Neural progenitor cell (in vitro differentiated cells): ENCODE results near the gene NKX1-2.

ENCODE experiments used
- CTCF ChIP-seq: fragments of 200-600 bp; sonication (generic); IDR thresholded peaks from 2 replicates; pipeline ENCODE4 v1.5.1; 2017; ENCODE audit warnings: antibody characterized with exemption, mild to moderate bottlenecking
- EZH2 ChIP-seq: fragments of 200-600 bp; sonication (generic); IDR thresholded peaks from 2 replicates; pipeline ENCODE4 v1.6.1; 2017; ENCODE audit warnings: antibody characterized with exemption, mild to moderate bottlenecking, moderate library complexity
- EZH2phosphoT487 ChIP-seq: fragments of 200-600 bp; sonication (generic); IDR thresholded peaks from 2 replicates; pipeline ENCODE4 v1.6.1; 2017; ENCODE audit warnings: antibody characterized with exemption

GRCh38 chr10:124480860-124481259, 31.0 kb upstream of the NKX1-2 start:
- no peak for TF ChIP-seq CTCF
- no peak for TF ChIP-seq EZH2
- TF ChIP-seq EZH2phosphoT487 = no peak
